WTC11 (cell line): ENCODE measurements around the gene SLC2A9.

ENCODE experiments used
- FOXJ3 ChIP-seq: sonication (generic); formaldehyde crosslinking; IDR thresholded peaks from 2 replicates; pipeline ENCODE4 v1.9.0; 2021; ENCODE audit warnings: missing genetic modification reagents, mild to moderate bottlenecking, borderline replicate concordance
- JUN ChIP-seq: sonication (generic); formaldehyde crosslinking; IDR thresholded peaks from 2 replicates; pipeline ENCODE4 v1.8.0; 2023; ENCODE audit warnings: mild to moderate bottlenecking, missing genetic modification reagents
- KAT7 ChIP-seq: sonication (generic); formaldehyde crosslinking; IDR thresholded peaks from 2 replicates; pipeline ENCODE4 v1.8.1; 2023; ENCODE audit warnings: missing genetic modification reagents, mild to moderate bottlenecking, borderline replicate concordance
- NFE2L1 ChIP-seq: sonication (generic); formaldehyde crosslinking; IDR thresholded peaks from 2 replicates; pipeline ENCODE4 v1.8.1; 2023; ENCODE audit warnings: missing genetic modification reagents
- RELA ChIP-seq: sonication (generic); formaldehyde crosslinking; IDR thresholded peaks from 2 replicates; pipeline ENCODE4 v1.8.1; 2022; ENCODE audit warnings: missing genetic modification reagents, mild to moderate bottlenecking, borderline replicate concordance
- SMAD4 ChIP-seq: sonication (generic); formaldehyde crosslinking; IDR thresholded peaks from 2 replicates; pipeline ENCODE4 v1.8.0; 2022; ENCODE audit warnings: mild to moderate bottlenecking, missing genetic modification reagents
- SP1 ChIP-seq: sonication (generic); formaldehyde crosslinking; conservative IDR thresholded peaks from 2 replicates; pipeline ENCODE4 v1.8.1; 2022; ENCODE audit warnings: missing genetic modification reagents
- ZBTB43 ChIP-seq: sonication (generic); formaldehyde crosslinking; IDR thresholded peaks from 2 replicates; pipeline ENCODE4 v1.8.1; 2023; ENCODE audit warnings: mild to moderate bottlenecking, missing genetic modification reagents
- TF ChIP-seq, protein P1 (sequence below): fragments of 200-600 bp; IDR thresholded peaks from 2 replicates; pipeline ENCODE4 v1.8.0; 2022; ENCODE audit warnings: antibody characterized with exemption
- TF ChIP-seq, protein P2 (sequence below): sonication (generic); formaldehyde crosslinking; IDR thresholded peaks from 2 replicates; pipeline ENCODE4 v1.8.0; 2022; ENCODE audit warnings: mild to moderate bottlenecking, missing genetic modification reagents
- TF ChIP-seq, protein P3 (sequence below): sonication (generic); formaldehyde crosslinking; IDR thresholded peaks from 2 replicates; pipeline ENCODE4 v1.8.0; 2022; ENCODE audit warnings: missing genetic modification reagents
- TF ChIP-seq, protein P4 (sequence below): sonication (generic); formaldehyde crosslinking; IDR thresholded peaks from 2 replicates; pipeline ENCODE4 v1.8.1; 2023; ENCODE audit warnings: mild to moderate bottlenecking, missing genetic modification reagents
- TF ChIP-seq, protein P5 (sequence below): sonication (generic); formaldehyde crosslinking; IDR thresholded peaks from 2 replicates; pipeline ENCODE4 v1.8.0; 2022; ENCODE audit warnings: mild to moderate bottlenecking, missing genetic modification reagents

DNA sequence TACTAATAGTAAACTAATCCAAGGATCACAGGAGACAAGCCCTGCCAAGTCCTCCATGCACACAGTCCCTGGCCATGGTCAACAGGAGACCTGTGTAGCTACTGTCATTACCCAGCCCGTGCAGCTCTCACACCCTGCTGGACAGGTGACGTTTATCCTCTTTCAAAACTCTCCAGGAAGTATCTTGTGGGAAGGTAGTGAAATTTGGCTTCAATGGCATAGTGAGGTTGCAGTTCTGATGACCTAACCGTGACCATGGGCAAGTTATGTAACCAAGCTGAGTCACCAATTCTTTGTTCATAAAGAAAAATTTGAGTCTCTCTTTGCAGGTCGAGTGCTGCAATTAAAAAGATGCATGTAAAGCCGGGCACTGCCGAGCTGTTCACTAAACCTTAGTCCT, 11.3 kb upstream of the SLC2A9 start:
- TF ChIP-seq, protein P1, sequence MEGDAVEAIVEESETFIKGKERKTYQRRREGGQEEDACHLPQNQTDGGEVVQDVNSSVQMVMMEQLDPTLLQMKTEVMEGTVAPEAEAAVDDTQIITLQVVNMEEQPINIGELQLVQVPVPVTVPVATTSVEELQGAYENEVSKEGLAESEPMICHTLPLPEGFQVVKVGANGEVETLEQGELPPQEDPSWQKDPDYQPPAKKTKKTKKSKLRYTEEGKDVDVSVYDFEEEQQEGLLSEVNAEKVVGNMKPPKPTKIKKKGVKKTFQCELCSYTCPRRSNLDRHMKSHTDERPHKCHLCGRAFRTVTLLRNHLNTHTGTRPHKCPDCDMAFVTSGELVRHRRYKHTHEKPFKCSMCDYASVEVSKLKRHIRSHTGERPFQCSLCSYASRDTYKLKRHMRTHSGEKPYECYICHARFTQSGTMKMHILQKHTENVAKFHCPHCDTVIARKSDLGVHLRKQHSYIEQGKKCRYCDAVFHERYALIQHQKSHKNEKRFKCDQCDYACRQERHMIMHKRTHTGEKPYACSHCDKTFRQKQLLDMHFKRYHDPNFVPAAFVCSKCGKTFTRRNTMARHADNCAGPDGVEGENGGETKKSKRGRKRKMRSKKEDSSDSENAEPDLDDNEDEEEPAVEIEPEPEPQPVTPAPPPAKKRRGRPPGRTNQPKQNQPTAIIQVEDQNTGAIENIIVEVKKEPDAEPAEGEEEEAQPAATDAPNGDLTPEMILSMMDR, result no peak
- TF ChIP-seq RELA (CRISPR knock-in tag) (no peak), ZBTB43 (no peak), SP1 (CRISPR knock-in tag) (no peak), KAT7 (CRISPR knock-in tag) (no peak), NFE2L1 (CRISPR knock-in tag) (no peak), JUN (CRISPR knock-in tag) (no peak), SMAD4 (CRISPR knock-in tag) (no peak), FOXJ3 (CRISPR knock-in tag) (no peak)
- TF ChIP-seq, protein P2, sequence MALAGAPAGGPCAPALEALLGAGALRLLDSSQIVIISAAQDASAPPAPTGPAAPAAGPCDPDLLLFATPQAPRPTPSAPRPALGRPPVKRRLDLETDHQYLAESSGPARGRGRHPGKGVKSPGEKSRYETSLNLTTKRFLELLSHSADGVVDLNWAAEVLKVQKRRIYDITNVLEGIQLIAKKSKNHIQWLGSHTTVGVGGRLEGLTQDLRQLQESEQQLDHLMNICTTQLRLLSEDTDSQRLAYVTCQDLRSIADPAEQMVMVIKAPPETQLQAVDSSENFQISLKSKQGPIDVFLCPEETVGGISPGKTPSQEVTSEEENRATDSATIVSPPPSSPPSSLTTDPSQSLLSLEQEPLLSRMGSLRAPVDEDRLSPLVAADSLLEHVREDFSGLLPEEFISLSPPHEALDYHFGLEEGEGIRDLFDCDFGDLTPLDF (CRISPR knock-in tag), result no peak
- TF ChIP-seq, protein P3, sequence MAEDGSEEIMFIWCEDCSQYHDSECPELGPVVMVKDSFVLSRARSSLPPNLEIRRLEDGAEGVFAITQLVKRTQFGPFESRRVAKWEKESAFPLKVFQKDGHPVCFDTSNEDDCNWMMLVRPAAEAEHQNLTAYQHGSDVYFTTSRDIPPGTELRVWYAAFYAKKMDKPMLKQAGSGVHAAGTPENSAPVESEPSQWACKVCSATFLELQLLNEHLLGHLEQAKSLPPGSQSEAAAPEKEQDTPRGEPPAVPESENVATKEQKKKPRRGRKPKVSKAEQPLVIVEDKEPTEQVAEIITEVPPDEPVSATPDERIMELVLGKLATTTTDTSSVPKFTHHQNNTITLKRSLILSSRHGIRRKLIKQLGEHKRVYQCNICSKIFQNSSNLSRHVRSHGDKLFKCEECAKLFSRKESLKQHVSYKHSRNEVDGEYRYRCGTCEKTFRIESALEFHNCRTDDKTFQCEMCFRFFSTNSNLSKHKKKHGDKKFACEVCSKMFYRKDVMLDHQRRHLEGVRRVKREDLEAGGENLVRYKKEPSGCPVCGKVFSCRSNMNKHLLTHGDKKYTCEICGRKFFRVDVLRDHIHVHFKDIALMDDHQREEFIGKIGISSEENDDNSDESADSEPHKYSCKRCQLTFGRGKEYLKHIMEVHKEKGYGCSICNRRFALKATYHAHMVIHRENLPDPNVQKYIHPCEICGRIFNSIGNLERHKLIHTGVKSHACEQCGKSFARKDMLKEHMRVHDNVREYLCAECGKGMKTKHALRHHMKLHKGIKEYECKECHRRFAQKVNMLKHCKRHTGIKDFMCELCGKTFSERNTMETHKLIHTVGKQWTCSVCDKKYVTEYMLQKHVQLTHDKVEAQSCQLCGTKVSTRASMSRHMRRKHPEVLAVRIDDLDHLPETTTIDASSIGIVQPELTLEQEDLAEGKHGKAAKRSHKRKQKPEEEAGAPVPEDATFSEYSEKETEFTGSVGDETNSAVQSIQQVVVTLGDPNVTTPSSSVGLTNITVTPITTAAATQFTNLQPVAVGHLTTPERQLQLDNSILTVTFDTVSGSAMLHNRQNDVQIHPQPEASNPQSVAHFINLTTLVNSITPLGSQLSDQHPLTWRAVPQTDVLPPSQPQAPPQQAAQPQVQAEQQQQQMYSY (CRISPR knock-in tag), result no peak
- TF ChIP-seq, protein P4, sequence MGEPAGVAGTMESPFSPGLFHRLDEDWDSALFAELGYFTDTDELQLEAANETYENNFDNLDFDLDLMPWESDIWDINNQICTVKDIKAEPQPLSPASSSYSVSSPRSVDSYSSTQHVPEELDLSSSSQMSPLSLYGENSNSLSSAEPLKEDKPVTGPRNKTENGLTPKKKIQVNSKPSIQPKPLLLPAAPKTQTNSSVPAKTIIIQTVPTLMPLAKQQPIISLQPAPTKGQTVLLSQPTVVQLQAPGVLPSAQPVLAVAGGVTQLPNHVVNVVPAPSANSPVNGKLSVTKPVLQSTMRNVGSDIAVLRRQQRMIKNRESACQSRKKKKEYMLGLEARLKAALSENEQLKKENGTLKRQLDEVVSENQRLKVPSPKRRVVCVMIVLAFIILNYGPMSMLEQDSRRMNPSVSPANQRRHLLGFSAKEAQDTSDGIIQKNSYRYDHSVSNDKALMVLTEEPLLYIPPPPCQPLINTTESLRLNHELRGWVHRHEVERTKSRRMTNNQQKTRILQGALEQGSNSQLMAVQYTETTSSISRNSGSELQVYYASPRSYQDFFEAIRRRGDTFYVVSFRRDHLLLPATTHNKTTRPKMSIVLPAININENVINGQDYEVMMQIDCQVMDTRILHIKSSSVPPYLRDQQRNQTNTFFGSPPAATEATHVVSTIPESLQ (CRISPR knock-in tag), result no peak
- TF ChIP-seq, protein P5, sequence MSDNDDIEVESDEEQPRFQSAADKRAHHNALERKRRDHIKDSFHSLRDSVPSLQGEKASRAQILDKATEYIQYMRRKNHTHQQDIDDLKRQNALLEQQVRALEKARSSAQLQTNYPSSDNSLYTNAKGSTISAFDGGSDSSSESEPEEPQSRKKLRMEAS, result no peak
